HG03558 (cell line): ENCODE data around the gene FXN.
"Not testable (repeated sequence)": the region's sequence is repeated elsewhere in the genome, so short reads cannot be mapped to it uniquely, and the experiment has no call there.

Experiments
- ATAC-seq: cut with Tn5 transposase; IDR thresholded peaks from one replicate; pipeline ENCODE4 v1.9.1; 2021; ENCODE audit warnings: moderate number of reproducible peaks; ENCODE audit not compliant: unreplicated experiment; ENCODE audit errors: extremely low read depth

Gene FXN

DNA sequence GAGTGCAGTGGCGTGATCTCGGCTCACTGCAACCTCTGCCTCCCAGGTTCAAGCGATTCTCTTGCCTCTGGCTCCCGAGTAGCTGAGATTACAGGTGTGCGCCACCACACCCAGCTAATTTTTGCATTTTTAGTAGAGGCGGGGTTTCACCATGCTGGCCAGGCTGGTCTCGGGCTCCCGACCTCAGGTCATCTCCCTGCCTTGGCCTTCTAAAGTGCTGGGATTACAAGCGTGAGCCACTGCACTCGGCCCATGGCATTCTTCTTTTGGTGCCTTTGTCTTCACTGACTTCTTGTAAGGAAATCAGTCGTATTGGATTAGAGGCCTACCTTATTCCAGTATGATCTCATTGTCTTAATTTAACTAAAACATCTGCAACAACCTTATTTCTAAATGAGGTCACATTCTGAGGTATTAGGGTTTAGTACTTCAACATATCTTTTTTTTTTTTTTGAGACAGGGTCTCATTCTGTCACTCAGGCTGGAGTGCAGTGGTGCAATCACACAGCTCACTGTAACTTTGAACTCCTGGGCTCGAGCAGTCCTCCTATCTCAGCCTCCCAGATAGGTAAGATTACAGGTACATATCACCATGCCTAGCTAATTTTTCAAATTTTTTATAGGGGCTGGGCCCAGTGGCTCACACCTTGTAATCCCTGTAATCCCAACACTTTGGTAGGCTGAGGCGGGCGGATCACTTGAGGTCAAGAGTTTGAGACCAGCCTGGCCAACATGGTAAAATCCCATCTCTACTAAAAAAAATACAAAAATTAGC, 59.0 kb downstream of the FXN start:
- not testable (repeated sequence) for ATAC-seq

DNA sequence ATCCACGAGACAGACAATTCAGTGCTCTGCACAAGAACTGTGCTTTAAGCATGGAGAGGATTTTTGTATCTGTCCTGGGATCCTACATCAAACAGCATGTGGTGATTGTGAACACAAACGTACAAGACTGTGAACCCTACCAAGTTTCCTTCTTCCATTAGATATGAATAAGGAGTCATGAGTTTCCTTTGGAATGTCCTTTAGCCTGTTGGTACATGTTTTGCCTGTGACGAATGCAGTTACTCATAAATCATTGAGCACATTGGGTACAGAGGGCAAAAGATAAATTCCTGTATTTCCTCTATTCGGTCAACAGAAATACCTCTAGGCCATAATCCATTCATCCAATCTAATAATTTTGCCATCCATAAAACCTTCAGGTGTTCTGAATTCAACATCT, 61.5 kb downstream of the FXN start:
- no peak for ATAC-seq

DNA sequence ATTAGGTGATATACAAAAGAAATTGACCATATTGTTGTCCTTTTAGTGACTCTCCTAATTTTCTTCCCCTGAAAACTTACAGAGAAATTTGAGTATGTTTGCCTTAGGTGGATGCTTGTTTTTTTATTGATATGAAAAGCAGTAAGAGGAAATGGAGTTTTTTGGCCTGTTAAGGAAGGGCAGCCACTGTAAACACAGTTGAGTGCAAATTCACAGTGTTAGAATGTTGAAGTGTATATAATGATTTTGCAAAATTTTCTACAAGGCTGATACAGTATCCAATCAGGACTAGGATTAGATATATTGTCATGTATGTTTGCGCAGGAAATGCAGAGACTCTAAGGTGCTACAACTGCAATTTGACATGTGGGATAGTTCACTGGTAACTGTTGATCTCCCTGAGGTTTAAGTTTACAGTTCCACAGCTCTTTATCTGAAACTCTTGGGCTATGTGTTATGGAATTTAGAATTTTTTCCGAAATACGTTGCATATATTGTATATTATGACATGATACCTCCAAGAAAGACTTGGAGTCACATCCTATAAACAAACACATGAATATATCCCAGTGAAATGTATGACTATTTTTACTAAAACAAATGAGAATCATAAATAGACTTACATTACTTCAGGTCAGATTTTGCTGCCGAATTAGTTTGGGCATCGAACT, 62.5 kb downstream of the FXN start:
- ATAC-seq, result no peak

DNA sequence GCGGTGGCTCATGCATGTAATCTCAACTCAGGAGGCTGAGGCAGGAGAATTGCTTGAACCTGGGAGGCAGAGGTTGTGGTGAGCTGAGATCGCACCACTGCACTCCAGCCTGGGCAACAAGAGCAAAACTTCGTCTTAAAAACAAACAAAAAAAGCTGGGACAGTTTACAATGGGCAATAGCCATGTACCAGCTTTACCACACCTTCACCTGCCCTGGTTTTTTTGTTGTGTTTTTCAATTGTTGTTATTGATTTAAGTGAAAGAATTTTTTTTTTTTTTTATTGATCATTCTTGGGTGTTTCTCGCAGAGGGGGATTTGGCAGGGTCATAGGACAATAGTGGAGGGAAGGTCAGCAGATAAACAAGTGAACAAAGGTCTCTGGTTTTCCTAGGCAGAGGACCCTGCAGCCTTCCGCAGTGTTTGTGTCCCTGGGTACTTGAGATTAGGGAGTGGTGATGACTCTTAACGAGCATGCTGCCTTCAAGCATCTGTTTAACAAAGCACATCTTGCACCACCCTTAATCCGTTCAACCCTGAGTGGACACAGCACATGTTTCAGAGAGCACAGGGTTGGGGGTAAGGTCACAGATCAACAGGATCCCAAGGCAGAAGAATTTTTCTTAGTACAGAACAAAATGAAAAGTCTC, 67.9 kb downstream of the FXN start:
- ATAC-seq, result not testable (repeated sequence)

DNA sequence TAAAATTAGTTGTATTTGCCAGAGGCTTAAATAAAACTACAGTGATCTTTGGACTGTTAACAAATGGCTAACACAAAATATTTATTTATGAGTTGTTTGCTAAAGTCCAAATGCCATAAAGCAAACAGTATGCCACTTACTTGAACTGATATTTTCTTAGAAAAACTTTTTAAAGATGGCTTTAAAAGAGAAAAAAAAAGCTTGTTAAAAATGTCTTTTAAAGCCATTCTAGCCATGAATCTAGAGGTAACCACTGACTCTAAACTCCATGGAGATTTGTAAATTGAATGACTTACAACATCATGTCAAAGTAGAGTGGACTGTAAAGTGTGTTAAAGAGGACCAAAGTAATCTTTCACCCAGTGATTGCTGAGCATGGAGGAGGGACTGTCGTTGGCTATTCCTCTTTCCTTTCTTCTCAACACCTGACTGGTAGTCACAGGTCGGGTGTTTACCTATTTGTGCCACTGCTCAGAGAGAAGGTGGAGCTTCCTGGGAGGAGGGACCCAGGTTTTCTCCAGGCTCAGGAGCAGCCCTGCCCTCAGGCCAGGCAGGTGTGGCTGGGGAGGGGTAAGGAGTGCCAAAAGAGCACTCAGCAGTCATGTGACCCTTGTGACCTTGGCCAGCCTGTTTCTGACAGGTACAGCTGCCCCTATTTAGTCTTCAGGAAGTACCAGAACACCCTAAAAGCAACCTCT, 69.4 kb downstream of the FXN start:
- ATAC-seq, result no peak

DNA sequence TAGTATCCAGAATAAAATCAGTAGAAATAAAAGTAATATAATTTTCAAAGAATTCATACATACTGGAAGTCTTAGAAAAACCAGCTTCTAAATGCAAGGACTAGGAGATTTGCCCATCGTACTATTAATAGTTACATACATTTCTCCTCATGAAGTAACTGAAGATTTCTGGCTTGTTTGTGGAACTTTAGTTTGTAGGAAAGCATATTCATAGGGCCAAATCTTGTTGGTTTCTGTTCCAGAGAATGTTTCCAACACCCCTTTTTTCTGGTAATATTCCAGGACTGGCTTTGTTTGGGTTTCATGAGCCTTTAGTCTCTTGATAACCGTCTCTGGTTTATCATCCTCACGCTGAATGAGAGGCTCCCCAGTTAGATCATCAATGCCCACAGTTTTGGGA, 72.2 kb downstream of the FXN start:
- ATAC-seq, result no peak

DNA sequence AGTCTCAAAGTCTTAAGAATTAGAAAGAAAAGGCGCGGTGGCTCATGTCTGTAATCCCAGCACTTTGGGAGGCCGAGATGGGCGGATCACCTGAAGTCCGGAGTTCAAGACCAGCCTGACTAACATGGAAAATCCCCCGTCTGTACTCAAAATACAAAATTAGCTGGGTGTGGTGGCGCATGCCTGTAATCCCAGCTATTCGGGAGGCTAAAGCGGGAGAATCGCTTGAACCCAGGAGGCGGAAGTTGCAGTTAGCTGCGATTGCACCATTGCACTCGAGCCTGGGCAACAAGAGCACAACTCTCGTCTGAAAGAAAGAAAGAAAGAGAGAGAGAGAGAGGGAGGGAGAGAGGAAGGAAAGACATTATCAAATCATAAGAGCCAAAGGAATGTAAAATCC, 73.2 kb downstream of the FXN start:
- not testable (repeated sequence) for ATAC-seq

DNA sequence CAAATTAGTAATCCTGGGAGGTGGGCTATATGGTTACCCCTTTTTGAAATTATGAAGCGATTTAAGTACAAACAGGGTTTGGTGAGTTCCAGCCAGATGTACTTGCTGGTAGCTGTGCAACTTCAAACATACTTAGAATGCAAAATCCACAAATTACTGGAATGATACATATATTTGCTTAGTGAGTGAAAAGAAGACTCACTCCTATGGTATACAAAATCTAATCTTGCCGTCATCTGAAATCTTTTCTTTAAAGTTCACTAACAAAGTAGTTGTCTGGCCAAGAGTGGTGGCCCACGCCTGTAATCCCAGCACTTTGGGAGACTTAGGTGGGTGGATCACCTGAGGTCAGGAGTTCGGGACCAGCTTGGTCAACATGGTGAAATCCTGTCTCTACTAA, 73.6 kb downstream of the FXN start:
- no peak for ATAC-seq

DNA sequence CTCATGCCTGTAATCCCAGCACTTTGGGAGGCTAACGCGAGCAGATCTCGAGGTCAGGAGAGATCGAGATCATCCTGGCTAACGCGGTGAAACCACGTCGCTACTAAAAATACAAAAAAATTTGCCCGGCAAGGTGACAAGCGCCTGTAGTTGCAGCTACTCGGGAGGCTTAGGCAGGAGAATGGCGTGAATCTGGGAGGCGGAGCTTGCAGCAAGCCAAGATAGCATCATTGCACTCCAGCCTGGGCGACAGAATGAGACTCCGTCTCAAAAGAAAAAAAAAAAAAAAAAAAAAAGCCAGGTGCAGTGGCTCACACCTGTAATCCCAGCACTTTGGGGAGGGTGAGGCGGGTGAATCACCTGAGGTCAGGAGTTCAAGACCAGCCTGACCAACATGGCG, 77.1 kb downstream of the FXN start:
- not testable (repeated sequence) for ATAC-seq

DNA sequence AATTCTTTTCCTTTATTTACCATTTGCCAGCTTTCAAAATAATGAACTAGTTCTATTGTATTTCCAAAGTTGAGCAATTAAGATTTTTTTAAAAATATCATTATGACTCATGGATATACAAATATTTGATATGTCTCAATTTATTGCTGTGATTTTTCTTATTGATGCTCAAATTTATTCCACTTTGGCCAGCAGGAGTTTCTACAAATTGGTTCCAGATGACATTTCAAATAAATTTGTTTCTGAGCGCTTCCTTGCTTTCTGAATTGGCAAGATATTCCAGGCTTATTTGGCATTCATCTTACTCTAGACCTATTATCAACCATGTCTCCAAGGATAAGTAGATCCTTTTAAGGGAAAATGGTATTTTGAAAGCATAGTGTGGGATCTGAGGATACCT, 80.1 kb downstream of the FXN start:
- no peak for ATAC-seq

DNA sequence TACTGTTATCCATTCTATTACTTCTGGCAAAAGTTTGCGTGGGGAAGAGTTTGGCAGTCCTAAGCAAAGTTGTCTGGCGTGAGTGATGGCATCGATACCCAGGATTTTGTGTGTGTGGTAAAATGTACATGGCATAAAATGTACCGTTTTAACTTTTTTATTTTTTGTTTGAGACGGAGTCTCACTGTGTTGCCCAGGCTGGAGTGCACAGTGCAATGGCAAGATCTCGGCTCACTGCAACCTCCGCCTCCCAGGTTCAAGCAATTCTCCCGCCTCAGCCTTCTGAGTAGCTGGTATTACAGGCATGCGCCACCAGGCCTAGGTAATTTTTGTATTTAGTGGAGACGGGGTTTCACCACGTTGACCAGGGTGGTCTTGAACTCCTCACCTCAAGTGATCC, 83.1 kb downstream of the FXN start:
- no peak for ATAC-seq

DNA sequence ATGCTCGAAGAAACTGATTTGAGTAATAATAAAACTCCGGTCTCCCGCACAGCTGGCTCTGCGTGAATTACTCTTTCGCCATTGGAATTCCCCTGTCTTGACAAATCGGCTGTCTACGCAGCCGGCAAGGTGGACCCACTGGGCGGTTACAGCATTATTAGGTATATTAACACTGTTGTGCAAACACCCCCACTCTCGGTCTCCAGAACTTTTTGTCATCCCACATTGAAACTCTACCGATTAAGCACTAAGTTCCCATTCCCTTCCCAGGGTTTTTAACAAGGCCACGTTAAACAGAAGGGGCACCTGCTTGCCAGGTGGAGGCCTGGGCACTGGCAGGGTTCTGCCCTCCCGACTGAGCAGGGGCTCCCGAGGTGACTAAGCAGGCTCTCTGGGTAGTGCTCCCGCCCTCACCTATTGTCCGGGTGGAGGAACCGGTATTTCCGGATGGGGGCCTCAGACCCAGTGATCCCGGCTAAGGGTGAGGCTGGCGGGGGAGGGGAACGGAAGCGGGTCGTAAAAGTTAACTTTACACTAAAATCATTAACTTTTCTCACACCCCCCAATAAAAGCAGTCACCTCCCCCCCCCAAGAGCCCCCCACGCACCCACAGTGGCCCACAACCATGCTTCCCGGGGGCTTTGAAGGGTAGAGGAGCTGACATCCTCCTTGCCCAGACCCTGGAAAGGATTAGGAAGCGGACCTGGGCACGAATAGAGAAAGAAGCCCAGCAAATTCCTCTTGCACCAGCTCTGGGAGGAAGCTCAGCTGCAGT, 85.0 kb downstream of the FXN start:
- ATAC-seq, result no peak

DNA sequence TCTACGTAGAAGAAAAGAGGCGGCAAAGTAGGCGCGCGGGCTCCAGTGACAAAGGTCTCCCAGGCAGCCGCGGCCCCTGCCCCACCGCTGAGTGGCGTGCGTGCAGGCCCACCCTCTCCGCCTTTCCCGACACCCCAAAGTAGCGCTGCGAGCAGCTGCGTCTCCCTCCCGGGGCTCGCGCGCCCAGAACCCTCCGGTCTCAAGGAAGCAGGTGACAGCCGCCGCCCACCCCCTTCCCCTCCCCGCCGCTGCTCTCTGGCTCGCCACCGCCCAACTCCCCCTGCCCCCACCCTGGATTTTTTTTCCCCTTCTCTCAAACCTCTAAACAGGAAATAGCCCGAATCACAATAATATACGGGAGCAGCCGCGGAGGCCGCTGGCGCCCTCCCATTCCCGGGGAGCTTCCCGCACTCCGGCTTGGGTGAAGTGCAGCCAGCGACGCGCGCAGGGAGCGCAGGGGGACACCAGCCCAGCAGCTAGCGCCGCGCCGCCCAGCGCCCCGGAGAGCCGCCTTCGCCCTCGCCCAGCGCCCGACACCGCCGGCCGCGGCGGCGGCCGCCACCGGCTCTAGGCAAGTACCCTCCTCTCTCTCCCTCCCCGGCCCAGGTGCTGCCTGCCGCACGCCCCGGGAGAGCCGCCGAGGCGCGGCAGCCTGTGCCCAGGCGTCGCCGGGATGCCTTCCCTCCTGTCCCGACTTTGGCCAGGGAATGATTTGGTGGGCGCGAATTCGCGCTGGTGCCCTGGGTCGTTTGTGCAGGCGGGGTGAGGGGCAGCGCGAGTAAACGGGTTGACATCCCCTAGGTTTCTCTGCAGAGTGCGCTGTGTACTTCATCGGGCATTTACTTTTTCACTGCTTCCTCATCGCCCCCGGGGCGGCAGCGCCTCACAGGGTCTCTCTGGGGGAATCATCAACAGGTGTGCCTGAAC, 85.9 kb downstream of the FXN start:
- ATAC-seq, result no peak

DNA sequence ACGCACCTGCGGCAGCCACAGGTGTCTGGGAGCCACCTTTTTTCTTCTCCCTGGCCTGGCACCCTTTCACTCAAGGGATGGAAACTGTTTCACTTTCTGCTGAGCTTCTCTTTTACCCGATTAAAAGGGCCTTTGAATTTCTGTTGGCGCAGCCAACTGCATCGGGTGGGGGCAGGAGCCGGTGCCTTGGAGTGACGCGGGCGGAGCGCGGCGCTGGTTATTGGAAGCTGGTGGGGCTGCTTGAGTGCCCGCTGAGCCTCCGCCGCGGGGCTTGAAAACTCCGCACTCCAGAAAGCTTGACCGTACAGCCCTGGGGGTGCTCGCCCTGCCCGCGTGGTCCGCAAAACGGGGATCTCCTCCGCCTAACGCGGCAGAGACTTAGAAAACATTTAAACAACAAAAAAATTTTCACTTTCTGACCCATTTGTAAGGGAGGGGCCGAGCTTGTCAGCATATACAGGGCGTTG, 86.6 kb downstream of the FXN start:
- no peak for ATAC-seq

DNA sequence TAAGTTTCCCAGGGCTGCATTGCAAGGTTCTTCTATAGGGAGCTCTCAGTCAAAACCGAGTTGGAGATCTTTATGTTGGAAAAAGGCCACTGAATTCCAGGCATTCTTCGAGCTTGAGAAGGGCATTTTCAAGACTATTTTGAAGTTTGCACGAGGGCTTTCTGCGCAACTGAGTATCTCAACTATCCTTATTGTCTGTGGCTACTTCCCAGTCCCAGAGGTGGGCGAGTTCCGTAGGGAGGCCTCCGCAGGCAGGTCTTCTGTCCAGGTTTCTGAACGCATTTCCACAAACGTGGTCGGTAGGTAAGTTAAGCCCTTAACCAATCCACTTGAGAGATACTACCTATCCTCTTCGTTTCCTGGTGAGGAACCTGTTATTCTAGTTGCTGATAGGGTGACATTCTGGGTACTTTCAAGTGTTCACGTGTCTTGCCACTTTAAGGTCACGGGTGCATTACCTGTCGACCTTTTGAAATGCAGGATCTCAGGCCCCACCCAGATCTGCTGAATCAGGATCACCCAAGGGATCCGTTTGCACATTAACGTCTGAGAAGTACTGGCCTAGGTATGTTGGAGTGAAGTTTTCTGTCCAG, 87.1 kb downstream of the FXN start:
- no peak for ATAC-seq

DNA sequence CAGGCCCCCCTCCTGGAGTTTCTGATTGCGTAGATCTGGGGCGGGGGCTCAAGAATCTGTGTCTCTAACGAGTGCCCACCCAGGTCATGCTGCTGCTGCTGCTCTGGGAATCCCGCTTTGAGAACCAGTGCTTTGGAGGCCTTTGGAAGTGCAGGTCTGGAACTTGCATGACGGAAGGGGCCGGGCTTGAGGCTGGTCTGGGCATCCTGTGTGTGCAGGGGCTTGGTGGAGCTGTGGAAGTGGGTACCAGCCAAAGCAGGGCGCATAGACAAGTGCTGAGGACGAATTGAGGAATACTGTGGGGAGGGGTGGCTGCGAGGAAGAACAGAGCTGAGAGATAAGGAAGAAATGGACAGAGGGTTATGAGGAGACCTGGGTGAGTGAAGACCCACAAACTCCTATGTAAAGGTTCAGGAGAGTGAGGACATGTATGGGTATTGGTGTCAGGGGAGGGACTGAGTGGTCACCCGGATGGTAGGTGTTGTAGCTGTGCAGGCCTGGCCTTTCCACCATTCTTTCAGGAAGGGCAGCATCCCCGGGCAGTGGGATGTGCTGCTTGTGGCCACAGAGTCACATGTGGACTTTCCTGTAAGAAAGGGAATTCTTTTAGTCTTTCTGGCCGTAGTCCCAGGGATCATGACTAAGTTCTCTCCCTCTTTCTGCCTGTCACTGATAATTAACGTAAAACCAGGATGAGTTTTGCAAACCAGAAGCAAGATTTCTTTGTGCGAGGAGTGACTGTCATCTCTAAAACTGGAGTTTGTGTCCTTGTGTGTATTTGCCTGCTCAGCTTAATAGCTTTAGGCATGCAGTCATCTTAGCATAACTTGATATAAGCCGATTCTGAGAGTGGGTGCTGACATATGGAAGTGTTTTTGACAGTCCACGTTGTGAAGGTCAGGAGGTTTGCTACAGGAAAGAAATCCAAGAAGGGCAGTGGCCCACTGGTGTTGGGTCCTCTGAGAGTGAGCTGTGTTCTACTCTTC, 95.2 kb downstream of the FXN start:
- no peak for ATAC-seq

DNA sequence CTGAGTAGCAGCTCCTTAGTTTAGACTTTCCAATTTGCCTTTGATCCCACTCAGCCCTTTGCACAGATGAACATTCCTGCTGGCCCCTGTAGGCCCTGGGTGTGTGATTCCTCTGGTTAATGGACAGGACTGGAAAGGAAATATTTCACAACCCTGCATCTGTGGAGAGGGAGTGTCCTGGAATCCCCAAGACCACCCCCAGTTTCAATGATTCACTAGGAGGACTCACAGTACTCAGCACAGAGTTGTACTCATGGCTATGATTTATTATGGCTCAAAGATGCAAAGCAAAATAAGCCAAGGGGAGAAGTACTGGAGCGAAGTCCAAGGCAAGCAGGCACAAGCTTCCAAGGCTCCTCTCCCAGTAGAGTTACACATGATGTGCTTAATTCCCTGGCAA, 96.1 kb downstream of the FXN start:
- no peak for ATAC-seq
